ENCODE measurements around the gene RNF144A.

RNF144A gene

DNA sequence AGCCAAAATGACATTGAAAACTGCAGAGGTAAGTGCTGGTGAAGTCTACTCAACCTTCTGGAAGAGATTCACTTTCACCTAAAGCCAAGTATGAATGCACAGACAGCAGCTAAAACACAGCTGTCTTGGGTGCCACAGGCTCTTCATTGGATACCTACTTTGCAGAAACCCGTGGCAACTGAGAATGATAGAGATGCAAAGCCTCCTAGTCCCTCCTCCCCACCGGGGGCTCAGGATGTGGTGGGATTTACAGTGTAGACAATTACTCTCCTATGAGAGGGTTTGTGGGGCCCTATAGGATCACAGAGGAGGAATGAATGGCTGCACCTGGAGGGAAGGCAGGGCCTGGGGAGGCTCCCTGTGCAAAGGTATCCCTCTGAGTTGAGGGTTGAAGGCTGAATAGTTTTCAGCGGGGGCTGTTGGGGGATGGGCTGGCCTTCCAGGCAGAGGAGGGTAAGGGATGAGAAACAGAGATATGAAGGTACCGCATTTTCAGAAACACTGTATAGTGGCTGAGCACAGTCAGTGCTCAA is 131.6 kb downstream of the RNF144A start:
- DNase-seq = no peak

DNA sequence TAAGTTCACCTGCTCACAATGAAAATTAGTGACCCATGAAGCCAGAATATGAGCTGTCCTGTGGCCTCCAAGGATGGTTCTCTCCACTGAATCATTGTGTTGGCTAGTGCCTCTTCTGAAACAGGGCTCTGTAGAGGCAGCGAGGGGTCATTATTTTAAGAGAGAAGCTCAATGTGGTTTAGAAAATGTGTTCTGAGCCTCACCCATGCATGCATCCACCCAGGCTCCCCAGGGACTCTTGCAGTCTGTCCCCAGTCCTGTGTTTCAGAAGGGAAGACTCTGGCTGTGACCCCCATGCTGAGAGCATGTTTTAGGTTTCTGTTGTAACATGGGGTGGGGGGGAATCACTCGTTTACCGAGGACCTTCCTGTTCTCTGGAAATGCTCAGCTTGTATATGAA is 135.2 kb downstream of the RNF144A start:
- DNase-seq = no peak

DNA sequence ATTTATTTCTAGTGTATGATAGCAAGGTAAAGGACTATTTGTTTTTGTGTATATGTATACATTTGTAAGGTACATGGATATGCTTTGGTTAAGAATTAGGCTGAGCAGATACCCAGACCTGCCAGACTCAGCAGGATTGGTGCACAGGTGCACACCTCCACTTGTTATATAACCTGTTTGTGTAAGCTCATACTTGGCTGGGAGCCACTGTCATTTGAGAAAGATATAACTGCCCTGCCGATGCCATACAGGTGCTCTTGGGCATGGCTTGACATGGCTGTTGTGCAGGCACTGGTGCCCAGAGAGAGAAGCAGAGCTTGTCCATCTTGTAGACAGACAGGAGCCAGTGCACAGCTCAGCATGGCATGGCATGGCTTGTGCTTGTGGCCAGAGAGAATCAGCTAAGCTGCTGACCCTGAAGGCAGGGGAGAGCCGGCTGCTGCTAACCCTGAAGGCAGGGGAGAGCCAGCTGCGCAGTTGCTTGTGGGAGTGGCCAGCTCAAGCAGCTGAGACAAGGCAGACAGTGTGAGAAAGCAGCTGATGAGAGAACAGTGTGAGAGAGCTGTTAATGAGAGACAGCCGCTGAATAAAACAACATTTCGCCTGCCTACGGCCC is 136.5 kb downstream of the RNF144A start:
- DNase-seq = no peak

DNA sequence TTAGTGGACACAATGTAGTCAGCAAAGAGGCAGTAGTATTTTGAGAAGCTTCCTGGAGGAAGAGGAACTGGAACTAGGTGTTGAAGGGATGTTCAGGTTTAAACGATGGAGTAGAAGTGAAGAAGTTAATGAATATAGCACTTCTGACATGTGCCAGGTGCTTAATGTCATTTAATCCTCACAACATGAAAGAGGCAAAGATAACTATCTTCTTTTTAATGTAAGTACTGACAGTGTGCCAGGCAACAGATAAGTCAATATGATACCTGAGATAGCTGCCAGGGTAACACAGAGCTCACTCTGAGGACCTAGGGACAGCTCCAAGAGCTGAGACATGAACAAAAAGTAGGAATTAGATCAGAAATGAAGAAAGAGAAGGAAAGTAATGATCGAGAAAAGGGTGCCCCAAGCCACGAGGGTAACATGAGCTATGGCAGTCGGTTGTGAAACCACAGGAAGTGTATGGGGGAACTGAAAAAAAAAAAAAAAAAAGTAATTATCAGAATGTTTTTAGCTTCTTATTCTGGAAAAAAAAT is 140.7 kb downstream of the RNF144A start:
- DNase-seq = no peak

DNA sequence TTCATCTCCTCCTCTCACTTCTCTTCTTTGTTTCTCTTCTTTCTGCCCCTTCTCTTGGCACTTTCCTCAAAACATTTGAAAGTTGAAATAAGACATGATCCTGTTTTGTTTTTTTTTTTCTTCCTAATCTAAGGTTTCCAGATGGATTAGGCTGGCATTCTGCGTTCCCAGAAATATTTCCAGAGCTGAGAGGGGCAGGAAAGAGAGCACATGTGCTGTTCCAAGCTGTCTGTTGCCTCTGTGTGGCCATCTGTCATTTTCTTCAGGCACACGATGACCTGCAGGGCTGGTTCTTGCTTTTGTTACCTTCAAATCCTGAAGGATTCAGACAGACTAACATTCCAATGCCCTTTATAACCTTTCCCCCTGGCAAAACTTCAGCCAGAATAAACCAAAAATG is 142.9 kb downstream of the RNF144A start:
- no peak for DNase-seq

DNA sequence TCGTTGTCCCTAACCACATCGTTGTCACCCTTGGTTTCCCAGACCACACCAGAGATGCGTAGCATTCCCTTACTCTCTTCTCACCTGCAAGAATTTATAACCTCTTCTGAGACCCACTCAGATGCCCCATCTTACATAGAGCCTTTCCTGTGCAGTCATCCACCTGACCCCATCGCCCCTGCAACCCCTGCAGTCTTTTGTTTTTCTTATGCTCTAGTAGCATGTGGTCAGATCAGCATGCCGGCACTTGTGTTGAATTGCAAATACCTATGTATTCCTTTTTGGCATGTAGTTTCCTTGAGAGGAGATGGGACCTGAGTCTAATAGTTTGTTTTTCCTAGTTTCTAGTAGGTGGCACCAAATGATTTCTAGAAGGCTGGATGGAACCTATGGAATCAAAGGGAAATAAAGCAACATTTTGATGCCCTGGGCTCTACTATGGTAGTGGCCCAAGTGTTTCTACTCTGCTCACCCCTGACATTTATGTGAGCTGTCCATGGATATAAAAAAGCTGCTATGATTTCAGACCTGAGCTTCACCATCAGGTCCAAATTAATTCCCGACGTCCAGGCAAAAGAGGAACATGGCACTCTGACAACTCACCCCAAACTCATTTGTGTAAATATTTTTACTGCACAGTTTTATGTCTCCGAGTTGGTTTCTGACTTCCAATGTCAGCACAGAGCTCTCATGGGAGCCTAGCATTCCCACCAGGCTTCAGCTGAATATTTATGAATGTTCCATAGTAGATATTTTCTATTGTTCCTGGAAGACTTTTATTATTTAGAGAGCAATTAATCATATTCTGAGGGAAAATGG is 143.6 kb downstream of the RNF144A start:
- DNase-seq = no peak

DNA sequence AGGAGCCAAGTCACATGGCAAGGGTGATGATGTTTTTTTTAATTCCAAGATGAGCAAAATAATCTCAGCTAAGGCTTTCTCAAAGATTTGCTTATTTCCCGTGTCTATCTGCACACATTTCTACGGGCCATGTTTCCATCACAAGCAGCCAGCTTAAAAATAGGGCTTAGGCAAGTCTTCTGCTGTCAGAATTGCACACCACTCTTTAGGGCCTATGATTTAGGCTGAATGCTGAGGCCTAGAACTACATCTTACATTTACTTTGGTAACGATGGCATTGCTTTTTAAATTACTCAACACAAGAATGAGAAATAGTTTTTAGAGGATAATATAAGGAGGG is 144.2 kb downstream of the RNF144A start:
- no peak for DNase-seq

DNA sequence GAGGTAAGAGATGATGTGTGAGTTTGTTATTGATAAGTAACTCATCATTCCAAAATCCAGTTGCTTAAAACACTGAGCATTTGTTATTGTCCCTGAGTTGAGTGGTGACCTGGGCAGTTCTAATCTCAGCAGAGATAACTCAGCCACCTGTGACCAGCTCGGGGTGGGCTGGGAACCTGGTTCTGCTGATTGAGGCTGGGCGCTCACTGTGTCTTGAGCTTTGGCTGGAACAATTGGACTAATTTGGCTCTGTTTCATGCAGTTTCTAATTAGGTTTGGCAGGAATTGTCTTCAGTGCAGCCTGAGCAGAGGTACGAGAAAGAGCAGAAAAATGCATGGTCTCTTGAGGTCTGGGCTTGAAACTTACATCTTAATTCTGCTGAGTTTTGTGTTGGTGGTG is 144.7 kb downstream of the RNF144A start:
- DNase-seq = no peak

DNA sequence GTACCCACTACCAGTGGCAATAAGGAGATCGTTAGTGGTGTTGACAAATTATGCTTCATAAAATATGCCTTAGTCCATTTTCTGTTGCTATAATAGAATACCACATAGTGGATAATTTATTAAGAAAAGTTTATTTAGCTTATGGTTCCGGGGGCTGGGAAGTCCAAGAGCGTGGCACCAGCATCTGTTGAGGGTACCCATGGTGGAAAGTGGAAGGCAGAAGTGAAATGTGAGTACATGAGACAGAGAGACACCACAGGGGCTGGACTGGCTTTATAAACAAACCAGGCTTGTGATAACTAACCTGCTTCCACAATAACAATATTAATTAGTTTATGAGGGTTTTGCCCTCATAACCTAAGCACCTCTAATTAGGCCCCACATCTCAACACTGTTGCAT is 146.6 kb downstream of the RNF144A start:
- DNase-seq = no peak

DNA sequence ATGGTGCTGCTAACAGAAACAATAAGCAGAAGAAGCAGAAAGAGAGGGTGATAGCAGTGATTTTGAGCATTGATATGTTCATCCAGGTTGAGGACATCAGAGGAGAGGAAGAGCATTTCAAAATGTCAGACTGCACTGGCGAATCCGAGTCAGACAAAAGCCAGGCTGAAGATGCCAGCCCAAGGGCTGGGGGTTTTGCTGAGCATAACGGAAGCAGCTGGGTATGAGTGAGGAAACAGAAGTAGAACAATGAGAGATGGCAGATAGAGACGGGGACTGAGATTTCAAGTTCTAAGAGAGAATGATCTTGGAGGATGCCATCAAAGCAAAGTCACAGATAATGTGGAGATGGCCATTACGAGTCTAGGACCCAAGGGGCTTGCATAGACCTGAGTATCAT is 151.2 kb downstream of the RNF144A start:
- DNase-seq = no peak

DNA sequence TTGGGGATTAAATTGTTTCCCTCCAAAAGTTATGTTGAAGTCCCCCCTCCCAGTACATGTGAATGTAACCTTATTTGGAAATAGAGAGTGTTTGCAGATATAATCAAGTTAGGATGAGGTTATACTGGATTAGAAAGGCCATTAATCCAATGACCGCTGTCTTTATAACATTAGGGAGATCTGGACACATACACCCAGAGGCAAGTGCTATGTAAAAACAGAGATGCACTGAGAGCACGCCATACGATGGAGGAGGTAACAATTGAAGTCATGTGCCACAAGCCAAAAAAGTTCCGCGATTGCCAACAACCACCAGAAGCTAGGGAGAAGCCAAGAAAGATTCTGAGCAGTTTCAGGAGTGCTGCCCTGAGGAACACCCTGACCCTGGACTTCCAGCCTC is 153.3 kb downstream of the RNF144A start:
- DNase-seq = no peak

DNA sequence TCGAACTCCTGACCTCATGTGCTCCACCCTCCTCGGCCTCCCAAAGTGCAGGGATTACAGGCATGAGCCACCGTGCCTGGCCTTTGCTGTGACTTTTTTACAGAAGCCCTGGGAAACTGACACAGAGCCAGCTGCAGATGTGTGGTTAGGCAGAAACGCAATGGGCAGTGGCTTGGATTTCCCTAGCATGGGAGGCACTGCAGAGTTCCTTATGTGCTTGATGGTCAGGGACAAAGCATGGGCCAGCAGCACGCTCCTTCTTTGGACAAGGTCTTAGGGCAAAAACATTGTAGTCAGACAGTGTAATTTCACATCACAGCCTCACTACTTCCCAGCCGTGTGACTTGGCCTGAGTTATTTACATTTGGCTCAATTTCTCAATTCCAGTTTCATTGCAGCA is 153.9 kb downstream of the RNF144A start:
- DNase-seq = no peak

DNA sequence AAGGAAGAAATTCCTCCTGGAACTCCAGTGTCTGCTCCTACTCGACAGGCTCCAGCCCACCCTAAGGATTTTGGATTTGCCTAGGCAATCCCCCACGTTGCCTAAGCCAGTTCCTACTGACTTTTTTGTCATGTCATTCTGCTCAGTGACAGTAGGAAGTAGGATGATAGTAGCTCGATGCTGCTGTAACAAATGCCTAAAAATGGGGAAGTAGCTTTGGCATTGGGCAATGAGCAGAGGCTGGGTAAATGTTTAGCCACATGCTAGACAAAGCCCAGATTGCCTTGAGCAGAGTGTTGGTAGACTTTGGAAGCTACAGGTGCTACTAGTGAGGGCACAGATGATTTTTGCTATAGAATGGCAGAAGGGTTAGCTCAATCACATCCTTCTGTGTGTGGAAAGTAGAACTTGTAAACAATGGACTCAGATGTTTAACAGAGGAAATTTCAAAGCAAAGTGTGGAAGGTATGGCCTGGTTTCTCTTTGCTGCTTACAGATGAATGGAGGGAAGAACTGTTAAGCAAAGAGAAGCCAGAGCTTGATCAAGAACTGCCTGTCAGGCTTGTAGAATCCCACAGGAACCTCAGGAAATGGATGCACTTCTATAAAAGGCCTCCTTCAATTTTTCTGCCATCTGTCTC is 154.8 kb downstream of the RNF144A start:
- DNase-seq = peak; percentile 27

DNA sequence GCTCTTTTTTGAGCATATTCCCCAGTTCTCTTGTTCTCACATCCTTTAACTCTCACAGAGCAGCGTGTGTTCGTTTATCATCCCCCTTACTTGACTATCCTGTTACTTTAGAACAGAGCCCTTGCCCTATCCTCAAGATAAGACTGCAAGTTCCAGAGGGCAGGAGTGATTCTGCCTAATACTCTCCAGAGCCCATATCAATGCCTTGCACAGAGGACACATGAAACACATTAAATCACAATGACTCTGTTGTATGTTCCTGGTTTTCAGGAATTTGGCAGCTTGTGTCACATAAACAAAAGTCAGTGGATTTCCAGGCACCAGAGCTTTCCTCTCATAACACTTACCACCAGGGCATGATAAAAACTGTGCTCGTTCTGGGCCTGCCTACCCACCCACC is 156.7 kb downstream of the RNF144A start:
- no peak for DNase-seq

DNA sequence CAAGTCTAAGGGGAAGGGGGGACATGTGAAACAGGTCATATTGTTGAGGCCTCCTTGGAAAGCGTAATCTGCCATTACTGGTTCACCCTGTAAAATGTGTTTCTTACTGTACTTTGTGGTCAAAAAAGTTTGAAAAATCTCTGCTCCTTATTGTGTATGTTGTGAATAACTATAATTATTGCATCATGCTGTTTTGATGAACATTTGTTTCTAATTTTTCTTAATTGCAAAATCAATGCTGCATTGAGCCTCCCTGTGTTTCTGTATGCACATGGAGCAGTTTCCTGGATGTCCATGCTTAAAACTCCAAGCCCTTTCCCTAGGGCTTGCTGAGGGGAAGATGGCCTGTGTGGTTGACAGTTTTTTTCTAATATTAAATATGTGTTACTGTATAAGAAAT is 158.6 kb downstream of the RNF144A start:
- DNase-seq = no peak

DNA sequence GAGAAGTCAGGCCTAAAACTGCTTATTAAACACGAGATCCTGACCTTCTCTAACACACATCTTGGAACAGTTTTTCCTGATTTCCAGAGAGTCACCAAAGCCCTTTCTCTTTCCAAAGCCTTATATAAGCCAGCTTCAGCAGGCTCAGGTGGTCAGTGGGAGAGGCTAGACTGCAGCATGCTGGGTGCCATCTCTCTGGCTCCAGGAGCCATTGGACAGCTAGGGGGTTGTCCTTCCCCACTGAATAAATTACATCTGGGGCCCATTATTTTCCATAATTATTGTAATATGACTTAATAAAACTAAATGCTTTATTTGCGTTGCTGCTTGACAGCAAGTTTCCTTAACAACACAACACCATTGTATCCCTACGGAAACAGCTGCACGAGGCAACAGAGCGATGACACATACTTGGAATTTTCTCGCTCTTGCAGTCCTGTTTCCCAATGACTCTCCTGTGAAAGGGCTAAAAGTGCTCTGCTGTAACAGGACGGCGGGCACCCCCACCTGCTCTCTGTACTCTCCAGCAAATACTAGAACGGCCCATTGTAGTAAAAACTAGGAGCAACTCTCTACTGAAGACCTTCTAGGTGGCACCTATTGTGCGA is 160.6 kb downstream of the RNF144A start:
- DNase-seq = no peak

DNA sequence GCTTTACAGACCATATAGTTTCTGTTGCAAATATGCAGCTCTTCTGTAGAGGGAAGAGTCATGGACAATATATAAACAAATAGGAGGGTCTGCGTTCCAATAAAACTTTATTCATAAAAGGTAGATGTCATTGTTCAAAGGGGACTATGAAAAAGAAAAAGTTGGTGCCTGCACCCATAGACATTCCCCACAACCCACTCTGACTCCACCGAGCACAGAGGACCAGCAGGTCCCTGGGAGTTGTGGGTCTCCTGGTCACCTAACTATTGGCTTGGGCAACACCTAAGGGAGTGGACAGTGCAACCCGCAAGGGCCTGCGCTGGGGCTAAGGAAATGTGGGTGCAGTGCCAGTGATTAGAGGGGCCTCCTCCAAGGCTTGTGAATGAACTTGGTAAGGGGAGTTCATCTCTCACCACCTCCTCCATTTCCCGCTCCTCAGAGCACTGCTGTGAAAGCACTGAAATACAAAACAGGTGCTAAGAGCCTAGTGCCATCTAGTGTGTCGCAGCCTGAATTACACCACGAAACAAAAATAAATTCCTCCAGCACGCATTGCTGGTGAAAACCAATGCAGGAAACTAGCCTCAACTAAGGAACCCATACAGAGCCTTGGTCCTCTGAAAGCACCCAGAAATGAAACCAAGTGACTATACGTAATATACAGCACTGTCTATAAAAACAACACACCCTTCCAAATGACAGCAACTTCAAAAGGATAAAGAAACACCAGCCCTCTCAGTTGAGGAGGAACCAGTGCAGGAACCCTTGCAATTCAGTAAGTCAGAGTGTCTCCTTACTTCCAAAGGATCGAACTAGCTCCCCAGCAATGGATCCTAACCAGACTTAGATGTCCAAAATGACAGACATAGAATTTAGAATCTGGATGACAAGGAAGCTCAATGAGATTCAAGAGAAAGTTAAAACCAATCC is 166.6 kb downstream of the RNF144A start:
- DNase-seq = no peak

DNA sequence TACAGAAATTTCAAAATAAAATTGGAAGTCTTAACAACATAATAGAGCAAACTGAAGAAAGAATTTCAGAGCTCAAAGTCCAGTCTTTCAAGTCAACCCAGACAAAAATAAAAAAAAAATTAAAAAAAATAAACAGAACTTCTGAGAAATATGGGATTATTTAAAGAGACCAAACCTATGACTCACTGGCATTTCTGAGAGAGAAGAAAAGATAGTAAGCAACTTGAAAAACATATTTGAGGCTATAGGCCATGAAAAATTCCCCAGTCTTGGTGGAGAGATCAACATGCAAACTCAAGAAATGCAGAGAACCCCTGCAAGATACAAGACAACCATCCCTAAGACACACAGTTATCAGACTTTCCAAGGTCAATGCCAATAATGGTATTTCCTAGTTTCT is 167.4 kb downstream of the RNF144A start:
- DNase-seq = no peak

DNA sequence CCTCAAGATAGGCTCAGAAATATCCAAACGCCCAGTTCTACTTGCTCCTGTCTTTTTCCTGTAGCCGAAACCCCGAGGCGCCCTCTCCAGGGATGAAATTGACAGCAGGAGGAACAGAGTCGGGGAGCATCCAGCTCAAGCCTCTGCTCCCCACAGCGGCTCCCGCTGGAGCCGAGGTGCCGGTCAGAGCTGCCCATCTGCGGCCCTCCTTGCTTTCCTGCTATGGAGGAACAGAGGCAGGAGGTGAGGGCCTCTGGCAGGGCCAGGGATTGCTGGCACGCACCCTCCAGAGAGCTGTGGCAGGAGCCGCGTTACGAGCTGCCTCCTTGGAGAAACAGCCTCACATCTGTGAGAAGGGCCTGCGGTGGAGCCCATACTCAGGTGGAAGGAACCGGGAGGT is 172.1 kb downstream of the RNF144A start:
- no peak for DNase-seq

DNA sequence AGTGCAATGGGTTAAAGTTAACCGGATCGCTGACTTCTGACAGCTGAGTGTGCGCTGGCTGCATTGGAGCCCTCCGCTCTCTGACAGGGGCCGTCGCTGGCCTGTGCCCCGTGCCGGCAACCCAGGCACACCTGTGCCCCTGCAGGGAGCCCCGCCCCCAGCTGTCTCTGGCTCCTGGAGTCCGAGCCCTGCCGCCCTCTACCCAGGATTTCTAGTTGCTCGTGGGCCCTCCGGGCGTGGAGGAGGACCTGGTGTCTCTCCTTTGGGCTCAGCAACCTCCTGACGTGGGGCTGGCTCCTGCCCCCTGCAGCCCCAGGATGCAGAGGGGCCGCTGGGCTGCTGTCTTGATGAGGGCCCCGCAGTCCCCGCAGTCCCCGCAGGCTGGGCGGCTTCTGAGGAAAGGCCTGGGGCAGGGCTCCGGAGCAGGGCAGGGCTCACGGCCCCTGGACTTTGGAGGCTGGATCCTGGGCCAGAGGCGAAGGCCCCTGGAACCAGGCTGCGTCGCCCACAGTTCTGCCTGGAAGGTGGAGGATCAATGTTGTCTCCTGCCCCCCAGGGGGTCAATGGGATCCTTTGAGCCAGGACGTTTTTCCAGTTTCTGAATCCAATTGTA is 172.8 kb downstream of the RNF144A start:
- no peak for DNase-seq

DNA sequence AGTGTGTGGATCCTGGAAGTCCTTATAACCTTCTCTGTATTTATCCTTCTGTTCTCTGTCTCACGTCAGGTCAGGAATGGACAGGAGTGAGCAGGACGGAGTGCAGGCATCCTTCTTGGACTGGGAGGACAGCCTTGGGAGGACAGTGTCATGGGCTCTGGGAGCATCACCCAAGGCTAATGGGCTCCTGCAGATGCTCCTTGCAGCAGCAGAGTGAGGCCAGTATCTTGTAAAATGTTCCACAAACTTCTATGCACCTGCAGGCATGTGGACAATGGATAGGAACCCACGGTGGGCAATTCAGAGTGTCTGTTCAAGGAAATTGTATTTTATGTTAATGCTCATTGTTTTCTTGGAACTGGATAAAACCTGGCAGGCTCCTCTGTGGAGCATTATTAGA is 176.2 kb downstream of the RNF144A start:
- DNase-seq = no peak

Data from CD4-positive, alpha-beta T cell treated with Interferon gamma for 1 hour (primary cell).